Karpas-422 (cell line): ENCODE results near the gene TMEM126A. TPM values are rescaled to one million over a fixed set of nuclear protein-coding genes. Genes with fewer than 3 reads are reported as not detected.
"Not testable (repeated sequence)": the region's sequence is repeated elsewhere in the genome, so short reads cannot be mapped to it uniquely, and the experiment has no call there.

Experiments
- DNase-seq: peaks from one replicate; pipeline ENCODE4 v3.0.0-alpha.2; 2015
- H2AFZ ChIP-seq: fragments of 200-600 bp; sonication (generic); 2 replicates; pipeline ENCODE4 v1.6.1; 2014; ENCODE audit warnings: antibody characterized with exemption, low read length, mixed read lengths
- H3K27ac ChIP-seq: fragments of 200-600 bp; sonication (generic); 2 replicates; pipeline ENCODE4 v1.5.1; 2014; ENCODE audit warnings: mild to moderate bottlenecking, low read length, moderate library complexity
- H3K27me3 ChIP-seq: fragments of 200-600 bp; sonication (generic); 2 replicates; pipeline ENCODE4 v1.6.1; 2014; ENCODE audit warnings: low read length, mixed read lengths
- H3K36me3 ChIP-seq: fragments of 200-600 bp; sonication (generic); 2 replicates; pipeline ENCODE4 v1.6.1; 2014; ENCODE audit warnings: low read length, mixed read lengths; ENCODE audit not compliant: insufficient read depth
- H3K4me1 ChIP-seq: fragments of 200-600 bp; sonication (generic); 2 replicates; pipeline ENCODE4 v1.6.1; 2014; ENCODE audit warnings: mild to moderate bottlenecking, low read length, mixed read lengths
- H3K4me2 ChIP-seq: fragments of 200-600 bp; sonication (generic); 2 replicates; pipeline ENCODE4 v1.6.1; 2014; ENCODE audit warnings: low read length, low read depth, mild to moderate bottlenecking; ENCODE audit not compliant: poor library complexity, severe bottlenecking
- H3K4me3 ChIP-seq: fragments of 200-600 bp; sonication (generic); 2 replicates; pipeline ENCODE4 v1.5.1; 2014; ENCODE audit warnings: mild to moderate bottlenecking, antibody characterized with exemption, low read length, mixed read lengths
- H3K79me2 ChIP-seq: fragments of 200-600 bp; sonication (generic); 2 replicates; pipeline ENCODE4 v1.6.1; 2014; ENCODE audit warnings: mild to moderate bottlenecking, low read length, mixed read lengths
- H3K9ac ChIP-seq: fragments of 200-600 bp; sonication (generic); 2 replicates; pipeline ENCODE4 v1.6.0; 2014; ENCODE audit warnings: low read length
- H3K9me2 ChIP-seq: fragments of 200-600 bp; sonication (generic), shearing (Covaris generic); replicated peaks from 2 replicates; pipeline ENCODE4 v1.6.0; 2014; ENCODE audit warnings: mild to moderate bottlenecking, low read length, moderate library complexity; ENCODE audit not compliant: insufficient read depth
- H3K9me3 ChIP-seq: fragments of 300-700, 200-600 bp; sonication (generic); 2 replicates; pipeline ENCODE4 v1.6.1; 2014; ENCODE audit warnings: low read length, mixed read lengths
- H4K20me1 ChIP-seq: fragments of 200-600 bp; sonication (generic); 2 replicates; pipeline ENCODE4 v1.6.1; 2014; ENCODE audit warnings: mild to moderate bottlenecking, antibody characterized with exemption, low read length, low read depth; ENCODE audit not compliant: insufficient read depth
- total RNA-seq: library from RNA; depleted of rRNA; stranded (reverse); fragments of >200 nt; shearing (Covaris generic); gene quantifications from 2 replicates; pipeline ENCODE4 v1.2.3, GENCODE V29; 2014; ENCODE audit warnings: low replicate concordance; rRNA removed

The TMEM126A gene
- total RNA-seq = 29.3 and 77.2 TPM in 2 replicates

DNA sequence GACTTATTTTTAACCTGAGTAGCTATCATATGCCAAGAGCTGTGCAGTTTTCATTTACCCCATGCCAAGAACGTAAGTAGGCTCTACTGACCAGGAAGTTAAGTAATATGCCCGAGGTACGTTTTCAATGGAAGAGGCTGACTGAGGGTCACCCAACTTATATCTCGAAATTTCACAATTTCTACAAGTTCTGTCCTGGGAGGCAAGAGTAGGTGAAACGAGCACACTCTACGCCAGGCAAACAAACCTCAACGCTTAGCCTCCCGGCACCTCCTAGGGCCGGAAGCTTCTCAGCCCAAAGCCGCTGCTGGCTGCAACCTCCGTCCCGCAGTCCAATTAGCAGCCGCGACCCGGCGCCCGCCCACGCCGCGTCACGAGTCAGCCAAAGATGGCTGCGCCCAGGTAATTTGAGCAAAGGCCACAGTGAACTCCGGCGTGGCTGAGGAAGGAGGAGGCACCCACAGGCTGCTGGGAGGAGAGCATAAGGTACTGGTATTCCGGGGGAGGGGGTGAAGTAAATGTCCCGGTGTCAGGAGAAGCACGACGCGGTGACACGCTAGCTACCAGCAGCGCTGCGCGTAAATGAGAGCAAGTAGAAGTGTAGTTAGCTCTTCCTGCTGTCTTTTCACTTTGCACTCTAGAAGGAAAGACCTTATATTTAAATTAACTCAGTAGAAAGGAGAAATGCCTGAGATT lies at the start of gene TMEM126A:
Gene TMEM126A (plus strand): TSS at position 364 of the 696 bp plus-strand sequence. CDS start 2,289 bp downstream, outside the sequence.
- peaks cover 26% of the 10 kb centered on the region for H3K79me2 ChIP-seq
- H3K27ac ChIP-seq = peak within 1 kb of the TSS; percentile 79
- peak within 1 kb of the TSS; percentile 72 for H3K4me3 ChIP-seq
- peak within 1 kb of the TSS; percentile 74 for H3K9ac ChIP-seq
- no peaks in the 10 kb centered on the region for H4K20me1 ChIP-seq
- H3K4me2 ChIP-seq = peak within 1 kb of the TSS; percentile 89
- H3K27me3 ChIP-seq = no peaks in the 10 kb centered on the region
- peak within 1 kb of the TSS; percentile 31 for H2AFZ ChIP-seq
- H3K9me3 ChIP-seq = no peaks in the 10 kb centered on the region
- no peaks in the 10 kb centered on the region for H3K36me3 ChIP-seq
- H3K9me2 ChIP-seq = no peaks in the 10 kb centered on the region
- peaks cover 42% of the 10 kb centered on the region for H3K4me1 ChIP-seq
- peak; percentile 100 for DNase-seq

DNA sequence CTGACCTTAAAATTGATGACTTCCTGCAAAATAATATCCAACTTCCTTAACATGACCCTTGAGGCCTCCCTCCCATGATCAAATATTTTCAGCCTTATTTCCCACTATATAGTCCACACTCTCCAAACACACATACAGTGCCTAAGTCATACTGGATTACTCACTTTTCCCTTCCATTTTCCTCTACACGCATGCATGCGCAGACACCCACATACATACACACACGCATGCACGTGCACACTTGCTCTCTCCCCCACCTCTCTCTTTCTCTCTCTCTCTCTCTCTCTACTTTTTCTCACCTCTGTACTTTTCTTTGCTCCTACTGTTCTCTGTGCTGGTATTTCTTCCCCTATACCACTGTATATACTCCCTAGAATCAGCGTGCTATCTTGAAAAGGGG lies 48.7 kb upstream of the TMEM126A start:
- Histone ChIP-seq H4K20me1 (no peaks in the 10 kb centered on the region), H3K27me3 (0 out of 2 replicates have a peak, but pooled peaks cover 3% of the 10 kb centered on the region), H3K4me2 (no peak overlapping the region), H3K9me3 (no peaks in the 10 kb centered on the region), H3K4me3 (no peak overlapping the region), H3K27ac (no peak overlapping the region), H3K9ac (no peak overlapping the region), H3K79me2 (no peaks in the 10 kb centered on the region), H3K36me3 (no peaks in the 10 kb centered on the region), H3K4me1 (peaks cover 1% of the 10 kb centered on the region), H3K9me2 (no peaks in the 10 kb centered on the region), H2AFZ (no peak overlapping the region)
- no peak for DNase-seq

DNA sequence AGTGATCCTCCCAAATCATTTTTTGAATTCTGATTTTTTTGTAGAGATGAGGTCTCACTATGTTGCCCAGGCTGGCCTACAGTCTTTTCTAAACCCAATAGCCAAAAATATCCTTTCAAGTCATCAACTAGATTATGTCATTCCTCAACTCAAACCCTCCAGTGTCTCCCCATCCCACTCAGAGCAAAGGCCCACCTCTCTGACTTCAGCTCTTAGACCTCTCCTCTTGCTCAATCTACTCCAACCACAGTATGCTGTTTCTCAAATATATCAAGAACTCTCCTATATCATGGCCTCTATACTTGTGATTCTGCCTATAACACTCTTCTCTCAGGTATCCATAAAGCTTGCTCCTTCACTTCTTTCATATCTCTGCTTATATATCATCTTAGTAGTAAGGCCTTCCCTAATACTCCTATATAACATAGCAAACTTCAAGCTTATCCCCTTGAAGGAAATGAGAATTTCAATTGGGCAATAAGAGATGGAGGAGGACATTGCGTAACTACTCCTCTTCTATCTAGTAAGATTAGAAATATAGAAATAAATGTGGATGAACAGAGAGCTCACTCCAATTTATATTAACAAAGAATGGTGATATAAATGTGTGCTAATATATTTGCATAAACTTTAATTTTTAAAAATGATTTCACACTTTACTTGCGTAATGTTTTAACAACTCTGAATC lies 45.1 kb upstream of the TMEM126A start:
- no peak for DNase-seq
- H4K20me1 ChIP-seq = no peaks in the 10 kb centered on the region
- no peaks in the 10 kb centered on the region for H3K9me2 ChIP-seq
- H3K9ac ChIP-seq = no peak overlapping the region
- no peak overlapping the region for H2AFZ ChIP-seq
- H3K4me1 ChIP-seq = peaks cover 12% of the 10 kb centered on the region
- H3K4me3 ChIP-seq = no peak overlapping the region
- H3K4me2 ChIP-seq = no peak overlapping the region
- no peaks in the 10 kb centered on the region for H3K36me3 ChIP-seq
- no peak overlapping the region for H3K27ac ChIP-seq
- no peaks in the 10 kb centered on the region for H3K9me3 ChIP-seq
- H3K27me3 ChIP-seq = 0 out of 2 replicates have a peak, but pooled peaks cover 3% of the 10 kb centered on the region
- no peaks in the 10 kb centered on the region for H3K79me2 ChIP-seq

DNA sequence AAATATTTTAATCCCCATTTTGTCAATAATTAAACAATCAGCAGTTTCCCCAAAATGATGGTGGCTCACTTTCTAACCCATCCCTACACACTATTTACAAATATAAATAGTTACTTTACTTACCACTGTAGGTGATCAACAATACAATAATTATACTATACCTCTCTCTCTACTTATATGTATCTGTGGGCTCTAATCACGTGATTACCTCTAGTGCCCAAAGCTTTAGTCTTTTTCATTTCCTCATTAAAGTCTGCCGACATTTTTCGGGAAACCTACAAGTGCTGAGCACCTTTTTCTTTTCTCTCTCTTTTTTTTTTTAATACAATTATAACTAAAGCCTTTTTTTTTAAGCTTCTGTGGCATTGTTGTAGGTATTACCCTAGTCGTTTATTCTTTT lies 44.5 kb upstream of the TMEM126A start:
- Histone ChIP-seq H3K4me1 (peaks cover 12% of the 10 kb centered on the region), H2AFZ (no peak overlapping the region), H3K79me2 (no peaks in the 10 kb centered on the region), H3K27me3 (0 out of 2 replicates have a peak, but pooled peaks cover 3% of the 10 kb centered on the region), H3K9me2 (no peaks in the 10 kb centered on the region), H3K27ac (no peak overlapping the region), H3K9ac (no peak overlapping the region), H3K36me3 (no peaks in the 10 kb centered on the region), H3K4me3 (no peak overlapping the region), H4K20me1 (no peaks in the 10 kb centered on the region), H3K4me2 (no peak overlapping the region), H3K9me3 (no peaks in the 10 kb centered on the region)
- no peak for DNase-seq

GRCh38 chr11:85606237-85606636 lies 41.5 kb upstream of the TMEM126A start:
- not testable (repeated sequence) for H3K4me3 ChIP-seq, H3K79me2 ChIP-seq, H3K36me3 ChIP-seq, H3K9me2 ChIP-seq, H3K9ac ChIP-seq, H4K20me1 ChIP-seq, H2AFZ ChIP-seq, DNase-seq, H3K9me3 ChIP-seq, H3K27me3 ChIP-seq, H3K27ac ChIP-seq, H3K4me2 ChIP-seq
- H3K4me1 ChIP-seq = peaks cover 12% of the 10 kb centered on the region

- not testable (repeated sequence) for H3K36me3 ChIP-seq, H3K9me2 ChIP-seq, H3K4me2 ChIP-seq, DNase-seq, H2AFZ ChIP-seq, H4K20me1 ChIP-seq, H3K9ac ChIP-seq, H3K27ac ChIP-seq, H3K4me3 ChIP-seq, H3K79me2 ChIP-seq, H3K9me3 ChIP-seq, H3K27me3 ChIP-seq
- peaks cover 12% of the 10 kb centered on the region for H3K4me1 ChIP-seq
Measured at GRCh38 chr11:85608621-85609020, 39.1 kb upstream of the TMEM126A start.

DNA sequence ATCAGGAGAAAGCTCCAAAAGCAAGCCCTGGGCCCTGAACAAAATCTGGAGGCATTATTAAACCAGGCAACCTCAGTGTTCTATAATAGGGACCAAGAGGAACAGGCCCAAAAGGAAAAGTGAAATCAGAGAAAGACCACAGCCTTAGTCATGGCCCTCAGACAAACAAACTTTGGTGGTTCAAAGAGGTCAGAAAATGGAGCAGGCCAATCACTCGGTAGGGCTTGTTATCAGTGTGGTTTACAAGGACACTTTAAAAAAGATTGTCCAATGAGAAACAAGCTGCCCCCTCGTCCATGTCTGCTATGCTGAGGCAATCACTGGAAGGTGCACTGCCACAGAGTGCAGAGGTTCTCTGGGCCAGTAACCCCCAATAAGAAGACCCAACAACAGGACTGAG lies 38.5 kb upstream of the TMEM126A start:
- not testable (repeated sequence) for H2AFZ ChIP-seq, H3K4me3 ChIP-seq, DNase-seq, H3K27ac ChIP-seq, H3K36me3 ChIP-seq, H3K4me2 ChIP-seq, H3K9me3 ChIP-seq, H3K9me2 ChIP-seq, H3K27me3 ChIP-seq, H3K9ac ChIP-seq, H4K20me1 ChIP-seq, H3K4me1 ChIP-seq, H3K79me2 ChIP-seq

GRCh38 chr11:85611643-85612042 lies 36.1 kb upstream of the TMEM126A start:
- not testable (repeated sequence) for H3K79me2 ChIP-seq, H3K27me3 ChIP-seq, H3K4me3 ChIP-seq, H3K4me2 ChIP-seq, H3K9me3 ChIP-seq, H3K9ac ChIP-seq, H3K4me1 ChIP-seq, H3K36me3 ChIP-seq, DNase-seq, H3K9me2 ChIP-seq, H4K20me1 ChIP-seq, H3K27ac ChIP-seq, H2AFZ ChIP-seq
